B cell (primary cell): ENCODE data around the gene NES. TPM values are rescaled to one million over a fixed set of nuclear protein-coding genes. Genes with fewer than 3 reads are reported as not detected.

Source experiments
- ATAC-seq: fragments of 200-7000 bp; cut with Tn5 transposase; one replicate; pipeline ENCODE4 v1.10.0; 2021; ENCODE audit warnings: low read depth, mild to moderate bottlenecking, moderate number of reproducible peaks, moderate library complexity
- CTCF ChIA-PET: fragments of 350-600 bp; sonication (Branson Sonifier 250); formaldehyde crosslinking; loops from one replicate; lab custom pipeline; 2021; ENCODE audit warnings: antibody characterized with exemption, inconsistent platforms; lab: Charles Lee
- POLR2A ChIA-PET: fragments of 350-600 bp; sonication (Branson Sonifier 250); formaldehyde crosslinking; loops from one replicate; lab custom pipeline; 2021; ENCODE audit warnings: antibody characterized with exemption; lab: Charles Lee
- DNase-seq: peaks from one replicate; pipeline ENCODE4 v3.0.0; 2013
- H2AFZ ChIP-seq: 2 replicates; pipeline ENCODE4 v1.6.1; 2012; ENCODE audit warnings: mild to moderate bottlenecking, low read depth, low read length; ENCODE audit not compliant: insufficient read depth, poor library complexity, severe bottlenecking
- H3K27ac ChIP-seq, 2 donors: 1 replicate in 1 of 2; 2 replicates in 1 of 2; pipeline ENCODE4 v1.5.1; 2012 to 2013; ENCODE audit warnings: low read length in 2 of 2, mild to moderate bottlenecking in 2 of 2, moderate library complexity in 1 of 2
- H3K27me3 ChIP-seq, 4 experiments: fragments of 200-600 bp in 1 of 4; sonication (generic) in 1 of 4; replicated peaks in 1 of 4; 1 replicate in 2 of 4; 2 replicates in 2 of 4; pipeline versions ENCODE4 v1.6.1 to v1.7.0; 2013 to 2016; ENCODE audit warnings: low read length in 3 of 4, mild to moderate bottlenecking in 2 of 4, mixed read lengths in 1 of 4, moderate library complexity in 1 of 4; ENCODE audit not compliant: insufficient read depth in 4 of 4, control insufficient read depth in 3 of 4; ENCODE audit errors: control extremely low read depth in 1 of 4
- H3K36me3 ChIP-seq, 2 experiments: replicated peaks in 1 of 2; 1 replicate in 1 of 2; 2 replicates in 1 of 2; pipeline versions ENCODE4 v1.6.1 to v1.7.1; 2013; ENCODE audit warnings: low read length in 1 of 2; ENCODE audit not compliant: insufficient read depth in 2 of 2, control insufficient read depth in 1 of 2; ENCODE audit errors: control extremely low read depth in 1 of 2, extremely low read depth in 1 of 2
- H3K4me1 ChIP-seq, 2 donors: fragments of 200-600 bp in 1 of 2; sonication (generic) in 1 of 2; 1 replicate in 1 of 2; 2 replicates in 1 of 2; pipeline versions ENCODE4 v1.5.1 to v1.6.1; 2013 to 2017; ENCODE audit warnings: low read length in 2 of 2; ENCODE audit not compliant: control insufficient read depth in 2 of 2, insufficient read depth in 2 of 2
- H3K4me2 ChIP-seq: replicated peaks from 2 replicates; pipeline ENCODE3; 2012; ENCODE audit warnings: mild to moderate bottlenecking, low read depth, low read length; ENCODE audit not compliant: poor library complexity, severe bottlenecking
- H3K4me3 ChIP-seq, 5 experiments: fragments of 200-600 bp in 1 of 5; sonication (generic) in 1 of 5; 1 replicate in 3 of 5; 2 replicates in 2 of 5; pipeline versions ENCODE4 v1.5.1 to v1.7.0; 2011 to 2016; ENCODE audit warnings: low read length in 4 of 5, mild to moderate bottlenecking in 4 of 5, low read depth in 2 of 5, control low read depth in 1 of 5, moderate library complexity in 1 of 5; ENCODE audit not compliant: insufficient read depth in 1 of 5; ENCODE audit errors: control extremely low read depth in 1 of 5, extremely low read depth in 1 of 5
- H3K79me2 ChIP-seq: fragments of 200-600 bp; sonication (generic); one replicate; pipeline ENCODE4 v1.6.0; 2016; ENCODE audit warnings: low read length; ENCODE audit not compliant: control insufficient read depth, insufficient read depth
- H3K9ac ChIP-seq: fragments of 200-600 bp; sonication (generic); 2 replicates; pipeline ENCODE4 v1.6.1; 2017; ENCODE audit warnings: mild to moderate bottlenecking, low read length, moderate library complexity
- H3K9me3 ChIP-seq, 3 donors: one replicate each; pipeline versions ENCODE4 v1.6.1 to v1.7.1; 2013; ENCODE audit warnings: low read length in 2 of 3; ENCODE audit not compliant: control insufficient read depth in 2 of 3, insufficient read depth in 1 of 3; ENCODE audit errors: control extremely low read depth in 1 of 3
- H4K20me1 ChIP-seq: 2 replicates; pipeline ENCODE4 v1.6.0; 2012; ENCODE audit warnings: mild to moderate bottlenecking, low read length; ENCODE audit not compliant: insufficient read depth, control insufficient read depth, poor library complexity, severe bottlenecking
- H3K27ac Mint-ChIP-seq: one replicate; pipeline ENCODE4 v1.8.0; 2021; ENCODE audit warnings: mixed read lengths
- H3K27me3 Mint-ChIP-seq: one replicate; pipeline ENCODE4 v1.8.0; 2021; ENCODE audit warnings: mixed read lengths
- H3K4me1 Mint-ChIP-seq: one replicate; pipeline ENCODE4 v1.8.0; 2021; ENCODE audit warnings: mixed read lengths
- H3K4me3 Mint-ChIP-seq: one replicate; pipeline ENCODE4 v1.8.0; 2021; ENCODE audit warnings: mixed read lengths
- H3K9me3 Mint-ChIP-seq: one replicate; pipeline ENCODE4 v1.8.0; 2022; ENCODE audit warnings: mixed read lengths; ENCODE audit not compliant: insufficient read depth
- CTCF ChIP-seq: fragments of 200-600 bp; IDR thresholded peaks from one replicate; pipeline ENCODE4 v1.8.0; 2022; ENCODE audit warnings: antibody characterized with exemption, mild to moderate bottlenecking
- EZH2 ChIP-seq: IDR thresholded peaks from 2 replicates; pipeline ENCODE4 v1.6.1; 2012; ENCODE audit warnings: borderline replicate concordance, low read depth, mild to moderate bottlenecking, moderate library complexity, low read length; ENCODE audit not compliant: insufficient read depth, poor library complexity, severe bottlenecking
- WGBS: methylation state at CpG from one replicate; pipeline ENCODE4 v1.1.5; 2013; ENCODE audit warnings: missing lambda C conversion rate; ENCODE audit not compliant: insufficient coverage; 5-methylcytosine and 5-hydroxymethylcytosine counted together
- intact Hi-C: fragments of 100-400 bp; cut with micrococcal nuclease; formaldehyde crosslinking; loops from one replicate; pipeline ENCODE4 v1.10.0; 2022
- polyA plus RNA-seq: library from polyadenylated mRNA; depleted of rRNA; stranded (reverse); fragments of >200 nt; gene quantifications from 2 replicates; pipeline ENCODE4 v1.2.3, GENCODE V29; 2012
- total RNA-seq, 2 donors: library from RNA; stranded (reverse); fragments of 120-200 nt in 1 of 2; gene quantifications; 1 replicate in 1 of 2; 2 replicates in 1 of 2; pipeline versions ENCODE4 v1.2.3 to v1.2.4, GENCODE V29; 2013 to 2022

The NES gene
- total and polyA plus RNA-seq, 2 donors (not counting 1 experiment from before 2014, with no cell fraction given) = 0.05 TPM; not detected in 1

GRCh38 chr1:156648496-156648895, 28.7 kb downstream of the NES start:
- H3K27ac Mint-ChIP-seq = no peak overlapping the region

GRCh38 chr1:156647351-156647750, 29.9 kb downstream of the NES start:
- no peak overlapping the region for H2AFZ ChIP-seq
- peaks cover 11% of the 10 kb centered on the region for H3K4me1 Mint-ChIP-seq
- no peak overlapping the region for H3K4me3 ChIP-seq
- ATAC-seq (no peak), DNase-seq (no peak)
- no peaks in the 10 kb centered on the region for H3K36me3 ChIP-seq
- CTCF ChIA-PET = interaction anchor here (0.5 kb wide), 1 partner anchor 272 kb away, joined by 4 read pairs; no protein-coding TSS in a partner anchor
- no peak overlapping the region for H3K27ac ChIP-seq
- no peak overlapping the region for H3K4me3 Mint-ChIP-seq
- 83% methylated on average over 10 of the region's 10 CpGs for WGBS
- H3K9me3 ChIP-seq = peaks cover 0 to 9% (median 0%) of the 10 kb centered on the region in 3 donors
- no peak overlapping the region for H3K9ac ChIP-seq
- POLR2A ChIA-PET = no interaction called here
- no peak overlapping the region for H3K4me2 ChIP-seq
- no peak overlapping the region for H3K27ac Mint-ChIP-seq
- H3K27me3 Mint-ChIP-seq = peaks cover 78% of the 10 kb centered on the region
- H4K20me1 ChIP-seq = no peaks in the 10 kb centered on the region
- TF ChIP-seq CTCF = no peak
- TF ChIP-seq EZH2 = no peak
- peaks cover 12 to 14% of the 10 kb centered on the region in 2 donors for H3K4me1 ChIP-seq
- intact Hi-C loops = no loop called here
- H3K27me3 ChIP-seq = peaks cover 0 to 82% (median 46%) of the 10 kb centered on the region in 4 experiments
- H3K79me2 ChIP-seq = no peaks in the 10 kb centered on the region
- H3K9me3 Mint-ChIP-seq = no peaks in the 10 kb centered on the region

More at GRCh38 chr1:156648496-156648895, 28.7 kb downstream of the NES start:
- intact Hi-C loops = no loop called here
- Mint-ChIP-seq H3K4me1 (peaks cover 3% of the 10 kb centered on the region), H3K4me3 (no peak overlapping the region), H3K27me3 (peaks cover 77% of the 10 kb centered on the region), H3K9me3 (no peaks in the 10 kb centered on the region)
- no peak overlapping the region for H3K9ac ChIP-seq
- peaks cover 4 to 5% of the 10 kb centered on the region in 2 donors for H3K4me1 ChIP-seq
- TF ChIP-seq EZH2 = no peak
- no peak for TF ChIP-seq CTCF
- no peaks in the 10 kb centered on the region for H4K20me1 ChIP-seq
- DNase-seq = no peak
- H3K27ac ChIP-seq = no peak overlapping the region
- no peak overlapping the region for H2AFZ ChIP-seq
- no peak overlapping the region for H3K4me2 ChIP-seq
- CTCF ChIA-PET = interaction anchor here (0.7 to 1.5 kb wide), 10 partner anchors 9 to 211 kb away, joined by 3 to 6 read pairs (median 3); no protein-coding TSS in a partner anchor
- no peak for ATAC-seq
- no peaks in the 10 kb centered on the region for H3K79me2 ChIP-seq
- WGBS = 76% methylated on average over 8 of the region's 10 CpGs
- H3K36me3 ChIP-seq = no peaks in the 10 kb centered on the region
- no peak overlapping the region for H3K4me3 ChIP-seq
- POLR2A ChIA-PET = no interaction called here
- peaks cover 0 to 5% (median 0%) of the 10 kb centered on the region in 3 donors for H3K9me3 ChIP-seq
- H3K27me3 ChIP-seq = peaks cover 0 to 82% (median 42%) of the 10 kb centered on the region in 4 experiments
